Bronchial epithelial cell (primary cell): ENCODE data around the gene NTN3. TPM values are rescaled to one million over a fixed set of nuclear protein-coding genes. Genes with fewer than 3 reads are reported as not detected.

Source experiments
- DNase-seq: peaks from one replicate; pipeline ENCODE4 v3.0.0-alpha.2; 2010; ENCODE audit warnings: low read depth
- FAIRE-seq: peaks from 2 replicates; lab custom pipeline; 2011; peaks lifted over from hg19 to GRCh38; lab: Jason Lieb, UNC
- H3K27me3 ChIP-seq: 2 replicates; pipeline ENCODE4 v1.5.1; 2011; ENCODE audit warnings: low read length; ENCODE audit not compliant: control insufficient read depth, insufficient read depth
- H3K36me3 ChIP-seq: 2 replicates; pipeline ENCODE4 v1.5.1; 2011; ENCODE audit warnings: low read length; ENCODE audit not compliant: control insufficient read depth, insufficient read depth
- H3K4me3 ChIP-seq: 2 replicates; pipeline ENCODE4 v1.5.1; 2011; ENCODE audit warnings: mild to moderate bottlenecking, low read depth, low read length, control low read depth
- CTCF ChIP-seq: IDR thresholded peaks from 2 replicates; pipeline ENCODE4 v1.5.1; 2011; ENCODE audit warnings: mild to moderate bottlenecking, moderate library complexity, low read length, control low read depth, inconsistent platforms; ENCODE audit not compliant: insufficient read depth, severe bottlenecking
- total RNA-seq: library from RNA; depleted of rRNA; stranded (reverse); fragments of >200 nt; gene quantifications from 2 replicates; pipeline ENCODE4 v1.2.1, GENCODE V29; 2014

NTN3 gene
- total RNA-seq, 1 donor from 2014 or later, result not detected

GRCh38 chr16:2465653-2466415 lies 5.3 kb upstream of the NTN3 start:
- FAIRE-seq (no peak), DNase-seq (no peak)
- H3K4me3 ChIP-seq, result no peak overlapping the region
- TF ChIP-seq CTCF, result peak; percentile 15
- no peaks in the 10 kb centered on the region for H3K27me3 ChIP-seq
- no peaks in the 10 kb centered on the region for H3K36me3 ChIP-seq

- TF ChIP-seq CTCF, result no peak
These were observed 4.2 kb upstream of the NTN3 start for GRCh38 chr16:2466667-2467527.

GRCh38 chr16:2467528-2468232 lies 3.4 kb upstream of the NTN3 start:
- H3K4me3 ChIP-seq, result peak overlapping the region; percentile 43
- no peaks in the 10 kb centered on the region for H3K36me3 ChIP-seq
- FAIRE-seq (no peak), DNase-seq (peak; percentile 32)
- H3K27me3 ChIP-seq, result no peaks in the 10 kb centered on the region
- no peak for TF ChIP-seq CTCF

More at GRCh38 chr16:2466667-2467527, 4.2 kb upstream of the NTN3 start:
- DNase-seq, result no peak
- peak overlapping the region; percentile 43 for H3K4me3 ChIP-seq
- H3K36me3 ChIP-seq, result no peaks in the 10 kb centered on the region
- no peak for FAIRE-seq
- H3K27me3 ChIP-seq, result no peaks in the 10 kb centered on the region

GRCh38 chr16:2468233-2468724 lies 2.8 kb upstream of the NTN3 start:
- FAIRE-seq, result no peak
- Histone ChIP-seq H3K36me3 (no peaks in the 10 kb centered on the region), H3K4me3 (peak overlapping the region; percentile 43), H3K27me3 (no peaks in the 10 kb centered on the region)
- TF ChIP-seq CTCF, result no peak
- peak; percentile 69 for DNase-seq

- no peaks in the 10 kb centered on the region for H3K36me3 ChIP-seq
- no peaks in the 10 kb centered on the region for H3K27me3 ChIP-seq
- H3K4me3 ChIP-seq, result no peak overlapping the region
- TF ChIP-seq CTCF, result no peak
- no peak for FAIRE-seq
- DNase-seq, result no peak
These were observed 2.2 kb upstream of the NTN3 start for GRCh38 chr16:2468725-2469398.
